ENCODE measurements around the gene CYP20A1.

GRCh38 chr2:203338322-203338721, 99.5 kb downstream of the CYP20A1 start:
- TF ChIP-seq CTCF (IDR thresholded peaks at IDR 0.05) (no peak), POLR2A (IDR thresholded peaks at IDR 0.05) (no peak)

Data from testis (tissue), 2 donors.